GM19240 (cell line): ENCODE measurements around the gene GTPBP2.

ENCODE experiments used
- DNase-seq: peaks from one replicate; pipeline ENCODE4 v3.0.0; 2011; ENCODE audit warnings: low spot score; ENCODE audit not compliant: insufficient read length

The GTPBP2 gene

GRCh38 chr6:43575772-43576551 is 53.1 kb downstream of the GTPBP2 start, which contains the start of the genes POLH and XPO5:
Gene POLH, plus strand, starts transcription at chr6:43576185. Its CDS starts 6,135 bp downstream, at chr6:43582320.
Gene XPO5, minus strand, starts transcription at chr6:43576038. Its CDS starts 174 bp downstream, at chr6:43575864.
- peak; percentile 95 for DNase-seq

GRCh38 chr6:43575105-43575771 is 53.8 kb downstream of the GTPBP2 start:
- no peak for DNase-seq

- no peak for DNase-seq
Observed at GRCh38 chr6:43572015-43572414, 57.0 kb downstream of the GTPBP2 start.

- DNase-seq, result no peak
Observed at GRCh38 chr6:43570876-43571441, 58.1 kb downstream of the GTPBP2 start.
